Measurements from ENCODE around the gene ODC1.

ODC1 gene

GRCh38 chr2:10430886-10431622 is 17.1 kb downstream of the ODC1 start:
- H3K9ac ChIP-seq (ENCODE audit: low read length): no peak overlapping the region
- no peaks in the 10 kb centered on the region for H3K36me3 ChIP-seq (ENCODE audit: insufficient read depth, low read length)
- peaks cover 0 to 6% of the 10 kb centered on the region in 2 donors for H3K27me3 ChIP-seq (ENCODE audit: control insufficient read depth in 1 of 2, insufficient read depth in 2 of 2, low read length in 2 of 2)
- no peaks in the 10 kb centered on the region for H3K4me1 ChIP-seq (ENCODE audit: insufficient read depth, low read length)
- no peak overlapping the region for H3K4me3 ChIP-seq (ENCODE audit: low read depth in 1 of 2, low read length in 2 of 2)
- H3K27ac ChIP-seq (ENCODE audit: low read depth, low read length): no peak overlapping the region
- H3K9me3 ChIP-seq (ENCODE audit: low read length): no peaks in the 10 kb centered on the region

- no peaks in the 10 kb centered on the region for H3K36me3 ChIP-seq (ENCODE audit: insufficient read depth, low read length)
- no peaks in the 10 kb centered on the region for H3K4me1 ChIP-seq (ENCODE audit: insufficient read depth, low read length)
- no peaks in the 10 kb centered on the region for H3K9me3 ChIP-seq (ENCODE audit: low read length)
- no peaks in the 10 kb centered on the region for H3K27me3 ChIP-seq (ENCODE audit: control insufficient read depth in 1 of 2, insufficient read depth in 2 of 2, low read length in 2 of 2)
- no peak overlapping the region for H3K27ac ChIP-seq (ENCODE audit: low read depth, low read length)
- H3K4me3 ChIP-seq (ENCODE audit: low read depth in 1 of 2, low read length in 2 of 2): no peak overlapping the region
- no peak overlapping the region for H3K9ac ChIP-seq (ENCODE audit: low read length)
These were observed 19.2 kb downstream of the ODC1 start for GRCh38 chr2:10428924-10429323.

- Histone ChIP-seq H3K4me3 (ENCODE audit: low read depth in 1 of 2, low read length in 2 of 2) (no peak overlapping the region), H3K36me3 (ENCODE audit: insufficient read depth, low read length) (no peaks in the 10 kb centered on the region), H3K9me3 (ENCODE audit: low read length) (no peaks in the 10 kb centered on the region), H3K9ac (ENCODE audit: low read length) (no peak overlapping the region), H3K27ac (ENCODE audit: low read depth, low read length) (no peak overlapping the region), H3K4me1 (ENCODE audit: insufficient read depth, low read length) (no peaks in the 10 kb centered on the region), H3K27me3 (ENCODE audit: control insufficient read depth in 1 of 2, insufficient read depth in 2 of 2, low read length in 2 of 2) (no peaks in the 10 kb centered on the region)
These were observed 19.8 kb downstream of the ODC1 start for GRCh38 chr2:10428355-10428754.

GRCh38 chr2:10427618-10427949 is 20.5 kb downstream of the ODC1 start:
- no peaks in the 10 kb centered on the region for H3K4me1 ChIP-seq (ENCODE audit: insufficient read depth, low read length)
- H3K4me3 ChIP-seq (ENCODE audit: low read depth in 1 of 2, low read length in 2 of 2): no peak overlapping the region
- H3K36me3 ChIP-seq (ENCODE audit: insufficient read depth, low read length): peaks cover 7% of the 10 kb centered on the region
- H3K9ac ChIP-seq (ENCODE audit: low read length): no peak overlapping the region
- H3K9me3 ChIP-seq (ENCODE audit: low read length): no peaks in the 10 kb centered on the region
- no peaks in the 10 kb centered on the region for H3K27me3 ChIP-seq (ENCODE audit: control insufficient read depth in 1 of 2, insufficient read depth in 2 of 2, low read length in 2 of 2)
- H3K27ac ChIP-seq (ENCODE audit: low read depth, low read length): no peak overlapping the region

GRCh38 chr2:10426726-10427617 is 21.2 kb downstream of the ODC1 start:
- Histone ChIP-seq H3K4me3 (ENCODE audit: low read depth in 1 of 2, low read length in 2 of 2) (no peak overlapping the region), H3K36me3 (ENCODE audit: insufficient read depth, low read length) (peaks cover 12% of the 10 kb centered on the region), H3K4me1 (ENCODE audit: insufficient read depth, low read length) (no peaks in the 10 kb centered on the region), H3K27ac (ENCODE audit: low read depth, low read length) (no peak overlapping the region), H3K9ac (ENCODE audit: low read length) (no peak overlapping the region), H3K9me3 (ENCODE audit: low read length) (no peaks in the 10 kb centered on the region), H3K27me3 (ENCODE audit: control insufficient read depth in 1 of 2, insufficient read depth in 2 of 2, low read length in 2 of 2) (no peaks in the 10 kb centered on the region)

GRCh38 chr2:10425699-10426098 is 22.4 kb downstream of the ODC1 start:
- H3K9me3 ChIP-seq (ENCODE audit: low read length): no peaks in the 10 kb centered on the region
- no peak overlapping the region for H3K9ac ChIP-seq (ENCODE audit: low read length)
- no peak overlapping the region for H3K4me3 ChIP-seq (ENCODE audit: low read depth in 1 of 2, low read length in 2 of 2)
- no peaks in the 10 kb centered on the region for H3K27me3 ChIP-seq (ENCODE audit: control insufficient read depth in 1 of 2, insufficient read depth in 2 of 2, low read length in 2 of 2)
- H3K36me3 ChIP-seq (ENCODE audit: insufficient read depth, low read length): peaks cover 17% of the 10 kb centered on the region
- H3K4me1 ChIP-seq (ENCODE audit: insufficient read depth, low read length): no peaks in the 10 kb centered on the region
- H3K27ac ChIP-seq (ENCODE audit: low read depth, low read length): no peak overlapping the region

GRCh38 chr2:10424916-10425505 is 23.1 kb downstream of the ODC1 start:
- H3K36me3 ChIP-seq (ENCODE audit: insufficient read depth, low read length): peaks cover 17% of the 10 kb centered on the region
- no peaks in the 10 kb centered on the region for H3K4me1 ChIP-seq (ENCODE audit: insufficient read depth, low read length)
- no peak overlapping the region for H3K27ac ChIP-seq (ENCODE audit: low read depth, low read length)

GRCh38 chr2:10424051-10424450 is 24.1 kb downstream of the ODC1 start:
- Histone ChIP-seq H3K4me3 (ENCODE audit: low read depth in 1 of 2, low read length in 2 of 2) (no peak overlapping the region), H3K36me3 (ENCODE audit: insufficient read depth, low read length) (peaks cover 17% of the 10 kb centered on the region), H3K9me3 (ENCODE audit: low read length) (no peaks in the 10 kb centered on the region), H3K27ac (ENCODE audit: low read depth, low read length) (no peak overlapping the region), H3K4me1 (ENCODE audit: insufficient read depth, low read length) (no peaks in the 10 kb centered on the region), H3K9ac (ENCODE audit: low read length) (no peak overlapping the region), H3K27me3 (ENCODE audit: control insufficient read depth in 1 of 2, insufficient read depth in 2 of 2, low read length in 2 of 2) (no peaks in the 10 kb centered on the region)

More at GRCh38 chr2:10424916-10425505, 23.1 kb downstream of the ODC1 start:
- no peaks in the 10 kb centered on the region for H3K9me3 ChIP-seq (ENCODE audit: low read length)
- no peaks in the 10 kb centered on the region for H3K27me3 ChIP-seq (ENCODE audit: control insufficient read depth in 1 of 2, insufficient read depth in 2 of 2, low read length in 2 of 2)
- H3K9ac ChIP-seq (ENCODE audit: low read length): no peak overlapping the region
- H3K4me3 ChIP-seq (ENCODE audit: low read depth in 1 of 2, low read length in 2 of 2): no peak overlapping the region

GRCh38 chr2:10423400-10423774 is 24.7 kb downstream of the ODC1 start:
- Histone ChIP-seq H3K36me3 (ENCODE audit: insufficient read depth, low read length) (peaks cover 17% of the 10 kb centered on the region), H3K9ac (ENCODE audit: low read length) (no peak overlapping the region), H3K27ac (ENCODE audit: low read depth, low read length) (no peak overlapping the region), H3K27me3 (ENCODE audit: control insufficient read depth in 1 of 2, insufficient read depth in 2 of 2, low read length in 2 of 2) (no peaks in the 10 kb centered on the region), H3K9me3 (ENCODE audit: low read length) (no peaks in the 10 kb centered on the region), H3K4me3 (ENCODE audit: low read depth in 1 of 2, low read length in 2 of 2) (no peak overlapping the region), H3K4me1 (ENCODE audit: insufficient read depth, low read length) (no peaks in the 10 kb centered on the region)

- no peak overlapping the region for H3K27ac ChIP-seq (ENCODE audit: low read depth, low read length)
- no peaks in the 10 kb centered on the region for H3K4me1 ChIP-seq (ENCODE audit: insufficient read depth, low read length)
- no peaks in the 10 kb centered on the region for H3K27me3 ChIP-seq (ENCODE audit: control insufficient read depth in 1 of 2, insufficient read depth in 2 of 2, low read length in 2 of 2)
- peaks cover 17% of the 10 kb centered on the region for H3K36me3 ChIP-seq (ENCODE audit: insufficient read depth, low read length)
- no peaks in the 10 kb centered on the region for H3K9me3 ChIP-seq (ENCODE audit: low read length)
- H3K4me3 ChIP-seq (ENCODE audit: low read depth in 1 of 2, low read length in 2 of 2): no peak overlapping the region
- no peak overlapping the region for H3K9ac ChIP-seq (ENCODE audit: low read length)
These were observed 25.3 kb downstream of the ODC1 start for GRCh38 chr2:10422732-10423399.

GRCh38 chr2:10422251-10422650 is 25.9 kb downstream of the ODC1 start:
- no peaks in the 10 kb centered on the region for H3K27me3 ChIP-seq (ENCODE audit: control insufficient read depth in 1 of 2, insufficient read depth in 2 of 2, low read length in 2 of 2)
- H3K27ac ChIP-seq (ENCODE audit: low read depth, low read length): no peak overlapping the region
- peaks cover 17% of the 10 kb centered on the region for H3K36me3 ChIP-seq (ENCODE audit: insufficient read depth, low read length)

More at GRCh38 chr2:10422251-10422650, 25.9 kb downstream of the ODC1 start:
- no peaks in the 10 kb centered on the region for H3K9me3 ChIP-seq (ENCODE audit: low read length)
- H3K4me3 ChIP-seq (ENCODE audit: low read depth in 1 of 2, low read length in 2 of 2): no peak overlapping the region
- no peak overlapping the region for H3K9ac ChIP-seq (ENCODE audit: low read length)
- no peaks in the 10 kb centered on the region for H3K4me1 ChIP-seq (ENCODE audit: insufficient read depth, low read length)
